ENCODE results near the gene GULP1.

The GULP1 gene

GRCh38 chr2:188473306-188473705 is 181.6 kb downstream of the GULP1 start:
- DNase-seq (ENCODE audit: low read depth) = no peak

GRCh38 chr2:188474316-188474715 is 182.6 kb downstream of the GULP1 start:
- DNase-seq (ENCODE audit: low read depth) = no peak

- DNase-seq (ENCODE audit: low read depth) = peak; percentile 42
Observed at GRCh38 chr2:188475945-188476344, 184.3 kb downstream of the GULP1 start.

GRCh38 chr2:188477564-188478103 is 186.0 kb downstream of the GULP1 start:
- DNase-seq (ENCODE audit: low read depth) = no peak

GRCh38 chr2:188478724-188479123 is 187.1 kb downstream of the GULP1 start:
- no peak for DNase-seq (ENCODE audit: low read depth)

- DNase-seq (ENCODE audit: low read depth) = no peak
Observed at GRCh38 chr2:188481474-188481873, 189.8 kb downstream of the GULP1 start.

- DNase-seq (ENCODE audit: low read depth) = no peak
Observed at GRCh38 chr2:188485496-188485895, 193.8 kb downstream of the GULP1 start.

GRCh38 chr2:188492751-188493150 is 201.1 kb downstream of the GULP1 start:
- DNase-seq (ENCODE audit: low read depth) = no peak

- no peak for DNase-seq (ENCODE audit: low read depth)
Observed at GRCh38 chr2:188494906-188495305, 203.2 kb downstream of the GULP1 start.

- DNase-seq (ENCODE audit: low read depth) = peak; percentile 22
Observed at GRCh38 chr2:188495969-188496431, 204.3 kb downstream of the GULP1 start.

- DNase-seq (ENCODE audit: low read depth) = no peak
Observed at GRCh38 chr2:188497726-188498125, 206.1 kb downstream of the GULP1 start.

- no peak for DNase-seq (ENCODE audit: low read depth)
Observed at GRCh38 chr2:188503975-188504374, 212.3 kb downstream of the GULP1 start.

GRCh38 chr2:188506843-188507242 is 215.2 kb downstream of the GULP1 start:
- no peak for DNase-seq (ENCODE audit: low read depth)

- no peak for DNase-seq (ENCODE audit: low read depth)
Observed at GRCh38 chr2:188511346-188511745, 219.7 kb downstream of the GULP1 start.

- peak; percentile 23 for DNase-seq (ENCODE audit: low read depth)
Observed at GRCh38 chr2:188512456-188512855, 220.8 kb downstream of the GULP1 start.

GRCh38 chr2:188515918-188516317 is 224.2 kb downstream of the GULP1 start:
- no peak for DNase-seq (ENCODE audit: low read depth)

GRCh38 chr2:188517549-188518215 is 226.0 kb downstream of the GULP1 start:
- DNase-seq (ENCODE audit: low read depth) = no peak

GRCh38 chr2:188518381-188518780 is 226.7 kb downstream of the GULP1 start:
- no peak for DNase-seq (ENCODE audit: low read depth)

GRCh38 chr2:188519136-188519535 is 227.5 kb downstream of the GULP1 start:
- DNase-seq (ENCODE audit: low read depth) = peak; percentile 31

GRCh38 chr2:188522517-188522916 is 230.8 kb downstream of the GULP1 start:
- DNase-seq (ENCODE audit: low read depth) = no peak

GRCh38 chr2:188523919-188524318 is 232.2 kb downstream of the GULP1 start:
- no peak for DNase-seq (ENCODE audit: low read depth)

GRCh38 chr2:188524519-188525113 is 232.9 kb downstream of the GULP1 start:
- DNase-seq (ENCODE audit: low read depth) = peak; percentile 19

- no peak for DNase-seq (ENCODE audit: low read depth)
Observed at GRCh38 chr2:188526701-188527100, 235.0 kb downstream of the GULP1 start.

- DNase-seq (ENCODE audit: low read depth) = no peak
Observed at GRCh38 chr2:188527141-188527540, 235.5 kb downstream of the GULP1 start.

Data from non-pigmented ciliary epithelial cell (primary cell).